ENCODE measurements around the gene OTOP2.
A peak's percentile ranks its signal among the peaks of the same experiment; 100 is the strongest.

GRCh38 chr17:74936470-74936799, 12.4 kb downstream of the OTOP2 start:
- TF ChIP-seq CTCF (IDR thresholded peaks at IDR 0.05) (peak in 1 of 6 experiments; percentile 2), POLR2A (IDR thresholded peaks at IDR 0.05) (no peak)
